GM19395 (cell line): Measurements from ENCODE around the gene GNG4.
"Not testable (repeated sequence)": the region's sequence is repeated elsewhere in the genome, so short reads cannot be mapped to it uniquely, and the experiment has no call there.

Source experiments
- ATAC-seq: cut with Tn5 transposase; IDR thresholded peaks from one replicate; pipeline ENCODE4 v1.9.1; 2021; ENCODE audit warnings: mild to moderate bottlenecking, moderate library complexity; ENCODE audit not compliant: unreplicated experiment

The GNG4 gene

GRCh38 chr1:235650341-235651169, 971 bp upstream of the GNG4 start:
- ATAC-seq: no peak

GRCh38 chr1:235648954-235649367, 623 bp downstream of the GNG4 start:
- peak; percentile 70 for ATAC-seq

- ATAC-seq: no peak
Observed at GRCh38 chr1:235648407-235648907, 1.1 kb downstream of the GNG4 start.

DNA sequence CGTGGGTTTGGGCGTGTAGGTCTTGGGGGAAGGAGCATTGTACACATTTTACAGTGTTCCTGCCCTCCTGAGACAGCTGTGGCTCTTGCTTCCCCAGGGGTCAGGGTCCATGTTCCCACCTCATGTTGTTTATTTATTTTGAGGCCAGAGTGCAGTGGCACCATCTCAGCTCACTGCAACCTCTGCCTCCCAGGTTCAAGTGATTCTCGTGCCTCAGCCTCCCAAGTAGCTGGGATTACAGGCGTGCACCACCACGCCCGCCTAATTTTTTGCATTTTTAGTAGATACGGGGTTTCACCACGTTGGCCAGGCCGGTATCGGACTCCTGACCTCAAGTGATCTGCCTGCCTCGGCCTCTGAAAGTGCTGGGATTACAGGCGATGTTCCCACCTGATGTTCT, 2.0 kb downstream of the GNG4 start:
- ATAC-seq: not testable (repeated sequence)

DNA sequence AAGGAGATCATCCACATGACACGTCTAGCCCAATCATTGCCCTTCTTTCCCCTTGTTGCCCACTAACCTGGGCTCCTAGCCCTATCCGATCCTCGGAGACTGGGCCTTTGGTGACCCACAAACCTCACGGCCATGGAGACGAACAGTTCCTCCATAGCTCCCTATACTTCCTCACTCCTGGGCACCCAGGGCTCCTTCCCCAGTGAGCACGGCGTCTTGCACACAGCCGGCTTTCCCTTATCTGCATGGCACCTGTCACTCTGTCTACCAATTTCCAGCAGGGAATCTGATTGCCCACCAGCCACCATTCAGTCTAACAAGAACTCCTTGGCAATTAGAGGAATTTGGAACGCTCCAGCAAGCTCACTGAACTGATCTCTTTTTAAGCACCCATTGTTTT, 3.1 kb downstream of the GNG4 start:
- ATAC-seq: no peak

- ATAC-seq: no peak
Observed at GRCh38 chr1:235644693-235645305, 4.8 kb downstream of the GNG4 start.

GRCh38 chr1:235643837-235644692, 5.5 kb downstream of the GNG4 start:
- no peak for ATAC-seq

- no peak for ATAC-seq
Observed at GRCh38 chr1:235642943-235643371, 6.6 kb downstream of the GNG4 start.

DNA sequence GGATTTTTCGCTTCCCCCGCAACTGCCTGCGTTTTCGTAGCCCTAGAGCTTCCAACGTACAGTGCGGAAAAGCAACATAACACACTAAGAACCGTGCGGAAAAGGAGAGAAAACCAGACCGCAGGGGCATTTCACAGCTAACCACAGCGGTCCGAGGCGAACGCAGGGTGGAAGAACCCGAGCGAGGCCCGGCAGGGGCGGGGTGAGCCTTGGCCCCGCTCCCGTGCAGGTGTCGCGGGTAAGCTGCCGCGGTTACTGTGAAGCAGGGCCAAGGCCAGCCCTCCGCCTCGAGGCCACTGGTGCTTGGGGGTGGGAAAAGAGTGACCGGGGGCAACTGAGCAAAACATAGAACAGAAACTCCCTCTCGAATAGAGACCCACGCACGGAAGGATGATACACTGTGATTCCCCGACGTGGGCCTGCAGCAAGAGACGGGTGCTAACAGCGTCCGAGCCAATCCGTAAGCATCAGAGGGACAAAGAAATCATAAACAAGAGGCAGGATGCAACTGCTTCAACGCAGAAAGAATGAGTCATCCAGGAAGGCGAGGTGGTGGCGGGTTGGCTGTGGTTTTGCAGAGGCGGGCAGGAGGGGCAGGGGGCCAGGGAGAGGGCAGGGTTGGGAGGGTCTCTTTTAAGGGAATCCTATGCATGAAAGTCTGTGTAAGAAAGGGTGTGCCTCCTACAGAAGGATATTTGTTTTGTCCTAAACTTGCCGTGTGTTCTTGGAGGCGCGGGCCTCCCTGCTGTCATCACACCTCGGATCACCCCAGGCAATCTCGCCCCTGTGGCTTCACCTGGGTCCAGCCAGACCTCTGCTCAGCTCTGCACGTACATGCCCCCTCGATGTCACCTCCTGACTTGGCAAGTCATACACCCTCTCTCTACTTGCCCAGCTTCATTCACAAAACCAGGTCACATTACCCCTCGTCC, 7.3 kb downstream of the GNG4 start:
- peak; percentile 74 for ATAC-seq

DNA sequence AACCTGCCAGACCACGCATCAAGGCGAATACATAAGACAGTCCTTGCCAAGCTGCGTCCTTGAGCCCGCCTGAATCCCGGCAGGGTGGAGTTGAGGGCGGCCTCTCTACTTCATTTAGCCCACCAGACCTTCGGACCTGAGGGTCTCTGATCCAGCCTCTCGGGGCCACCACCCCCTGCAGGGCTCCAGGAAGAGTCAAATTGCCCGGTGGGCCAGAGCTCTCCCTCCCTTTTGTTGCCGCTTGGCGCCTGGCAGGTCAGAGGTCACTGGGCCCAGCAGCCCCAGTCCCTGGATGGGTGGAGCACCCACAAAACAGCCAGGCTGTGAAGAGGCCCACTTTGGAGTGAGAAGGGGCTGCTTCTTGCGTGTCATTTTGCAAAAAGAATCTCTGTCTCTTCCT, 9.0 kb downstream of the GNG4 start:
- no peak for ATAC-seq

- ATAC-seq: no peak
Observed at GRCh38 chr1:235639226-235640205, 10.1 kb downstream of the GNG4 start.

- ATAC-seq: not testable (repeated sequence)
Observed at GRCh38 chr1:235638612-235639011, 11.0 kb downstream of the GNG4 start.

DNA sequence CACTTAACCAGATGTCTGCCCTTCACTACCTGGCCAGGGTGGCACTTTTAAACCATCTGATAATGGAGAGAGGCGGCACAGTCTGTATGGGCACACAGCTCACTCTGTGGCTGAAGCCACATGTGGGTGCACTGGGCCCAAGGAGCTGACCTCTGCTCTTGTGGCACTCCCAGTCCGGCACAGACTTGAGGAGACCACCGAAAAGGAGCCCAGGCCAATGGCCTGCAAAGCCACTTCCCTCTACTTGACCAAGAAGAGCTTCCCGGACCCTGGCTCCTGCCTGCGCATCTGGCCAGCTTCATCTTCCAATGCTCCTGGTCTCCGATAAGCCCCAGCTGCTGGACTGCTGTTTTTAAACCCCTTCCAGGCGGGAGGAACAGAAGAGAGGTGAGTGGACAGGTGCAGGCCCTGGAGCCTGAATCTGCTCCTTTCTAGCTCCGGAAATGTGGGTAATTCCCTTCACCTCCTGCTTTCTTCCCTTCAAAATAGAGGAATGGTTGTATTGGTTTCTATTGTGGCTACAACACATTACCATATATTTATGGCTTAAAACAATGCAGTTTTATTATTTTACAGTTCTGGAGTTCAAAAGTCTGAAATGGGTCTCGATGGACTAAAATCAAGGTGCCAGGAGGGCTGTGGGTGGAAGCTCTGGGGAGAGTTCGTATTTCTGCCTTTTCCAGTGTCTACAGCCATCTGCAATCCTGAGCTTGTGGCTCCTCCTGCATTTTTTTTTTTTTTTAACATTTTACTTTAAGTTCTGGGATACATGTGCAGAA, 11.6 kb downstream of the GNG4 start:
- ATAC-seq: no peak

DNA sequence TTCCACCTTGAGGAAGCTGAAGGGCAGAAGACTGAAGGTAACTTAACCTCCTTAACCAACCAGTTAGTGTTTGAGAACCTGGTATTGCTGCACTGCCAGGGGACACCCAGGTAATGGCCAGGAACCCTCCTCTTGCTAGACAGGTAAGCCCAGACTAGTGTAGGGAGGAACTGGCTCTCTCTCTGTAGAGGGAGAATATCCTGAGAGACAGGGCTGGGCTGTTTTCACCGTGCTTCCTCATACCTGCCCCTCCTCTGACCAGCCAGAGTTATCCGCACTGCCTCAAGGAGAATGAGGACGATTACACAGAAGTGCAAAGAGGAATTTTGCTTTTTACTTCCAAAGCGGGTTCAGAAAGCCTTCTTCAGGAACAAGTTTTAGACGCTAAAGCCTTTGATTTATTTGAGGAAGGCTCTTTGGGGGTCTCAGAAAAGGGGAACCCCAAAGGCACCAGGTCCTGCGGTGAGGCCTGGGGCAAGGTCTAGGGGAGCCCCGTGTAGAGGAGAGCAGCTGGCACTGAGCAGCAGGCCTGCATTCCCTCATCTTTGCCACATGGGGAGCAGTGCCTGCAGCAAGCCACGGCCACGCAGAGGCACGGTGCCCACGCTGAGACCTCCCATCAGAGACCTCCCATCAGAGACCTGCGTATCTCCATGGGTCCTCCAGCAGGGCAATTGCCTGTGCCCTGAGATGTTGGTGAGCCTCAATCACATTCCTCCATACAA, 13.5 kb downstream of the GNG4 start:
- no peak for ATAC-seq

DNA sequence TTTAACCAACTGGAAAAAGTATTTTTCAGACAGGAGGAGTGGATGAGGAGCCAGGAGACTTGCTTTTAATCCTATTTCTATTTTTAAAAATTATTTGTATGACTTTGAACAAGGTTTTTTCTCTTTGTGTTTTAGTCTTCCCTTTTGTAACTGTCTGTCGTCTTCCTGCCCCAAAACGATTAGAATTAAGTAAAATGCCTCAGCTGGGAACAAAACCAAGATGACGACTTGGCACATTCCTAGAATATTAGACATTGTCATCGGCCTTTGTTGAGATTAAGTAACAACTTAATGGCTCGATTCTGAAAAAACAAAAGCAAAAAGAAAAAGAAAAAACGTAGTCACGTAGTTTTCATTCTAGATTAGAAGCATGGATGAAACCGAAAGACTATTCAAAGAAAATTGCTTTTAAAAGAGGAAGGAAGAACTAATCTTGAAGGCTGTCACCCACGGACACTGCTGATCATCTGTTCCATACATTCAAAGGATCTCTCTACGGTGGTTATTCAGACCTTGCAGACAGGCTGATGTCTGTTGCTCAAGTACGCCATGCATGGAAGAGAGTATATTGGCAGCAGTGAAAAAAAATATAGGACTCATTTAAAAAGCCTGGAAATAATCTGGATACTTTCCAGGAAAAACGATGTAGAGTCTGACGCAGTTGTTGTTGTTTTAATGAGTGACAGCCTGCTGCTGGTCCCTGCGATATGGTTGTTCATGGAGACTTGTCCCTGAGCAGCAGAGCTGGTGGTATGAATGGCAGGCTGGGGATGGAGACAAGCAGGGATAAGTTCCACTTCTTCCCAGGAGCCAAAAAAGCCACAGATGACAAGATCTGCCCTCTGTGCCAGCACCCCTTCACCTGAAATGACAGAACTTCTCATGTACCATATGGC, 16.8 kb downstream of the GNG4 start:
- peak; percentile 96 for ATAC-seq

DNA sequence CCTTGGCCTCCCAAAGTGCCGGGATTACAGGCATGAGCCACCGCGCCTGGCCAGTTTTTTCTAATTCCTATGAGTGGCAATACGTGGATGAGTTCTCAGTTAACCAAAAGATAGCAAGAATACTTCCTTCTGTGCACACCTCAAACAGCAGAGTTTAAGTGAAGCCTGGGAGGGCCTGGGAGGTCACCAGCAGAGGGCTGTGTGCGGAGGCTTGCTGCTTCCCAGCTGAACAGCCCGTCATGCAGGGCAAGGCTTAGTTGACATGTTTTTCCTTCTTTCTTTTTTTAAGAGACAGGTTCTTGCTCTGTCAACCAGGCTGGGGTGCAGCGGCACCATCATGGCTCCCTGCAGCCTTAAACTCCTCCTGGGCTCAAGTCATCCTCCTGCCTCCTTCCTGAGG, 17.8 kb downstream of the GNG4 start:
- no peak for ATAC-seq
